GM12875 (cell line): ENCODE measurements around the gene CNMD.

Experiments used
- H3K4me3 ChIP-seq: one replicate; pipeline ENCODE4 v1.5.1; 2011; ENCODE audit warnings: low read depth, low read length, control low read depth
- CTCF ChIP-seq: IDR thresholded peaks from 2 replicates; pipeline ENCODE4 v1.5.1; 2011; ENCODE audit warnings: low read depth, mild to moderate bottlenecking, control low read depth, inconsistent platforms, low read length, moderate library complexity, borderline replicate concordance; ENCODE audit not compliant: insufficient read depth

The CNMD gene

GRCh38 chr13:52782471-52783448, 43.1 kb upstream of the CNMD start:
- H3K4me3 ChIP-seq = no peak overlapping the region

GRCh38 chr13:52780611-52781010, 41.0 kb upstream of the CNMD start:
- H3K4me3 ChIP-seq = no peak overlapping the region
- no peak for TF ChIP-seq CTCF

More at GRCh38 chr13:52782471-52783448, 43.1 kb upstream of the CNMD start:
- TF ChIP-seq CTCF = no peak

- no peak overlapping the region for H3K4me3 ChIP-seq
- no peak for TF ChIP-seq CTCF
Measured at GRCh38 chr13:52780092-52780491, 40.5 kb upstream of the CNMD start.

- no peak for TF ChIP-seq CTCF
- no peak overlapping the region for H3K4me3 ChIP-seq
Measured at GRCh38 chr13:52779103-52779502, 39.5 kb upstream of the CNMD start.

- no peak for TF ChIP-seq CTCF
- H3K4me3 ChIP-seq = no peak overlapping the region
Measured at GRCh38 chr13:52776726-52777125, 37.1 kb upstream of the CNMD start.

- TF ChIP-seq CTCF = no peak
- H3K4me3 ChIP-seq = no peak overlapping the region
Measured at GRCh38 chr13:52775511-52775910, 35.9 kb upstream of the CNMD start.

- H3K4me3 ChIP-seq = no peak overlapping the region
- TF ChIP-seq CTCF = no peak
Measured at GRCh38 chr13:52767949-52768516, 28.4 kb upstream of the CNMD start.
